Measurements from ENCODE around the gene KNDC1. TPM values are rescaled to one million over a fixed set of nuclear protein-coding genes. Genes with fewer than 3 reads are reported as not detected.

KNDC1 gene
- total and polyA plus RNA-seq, 2 experiments from 2014 or later, result 10.8 to 33.9 TPM

DNA sequence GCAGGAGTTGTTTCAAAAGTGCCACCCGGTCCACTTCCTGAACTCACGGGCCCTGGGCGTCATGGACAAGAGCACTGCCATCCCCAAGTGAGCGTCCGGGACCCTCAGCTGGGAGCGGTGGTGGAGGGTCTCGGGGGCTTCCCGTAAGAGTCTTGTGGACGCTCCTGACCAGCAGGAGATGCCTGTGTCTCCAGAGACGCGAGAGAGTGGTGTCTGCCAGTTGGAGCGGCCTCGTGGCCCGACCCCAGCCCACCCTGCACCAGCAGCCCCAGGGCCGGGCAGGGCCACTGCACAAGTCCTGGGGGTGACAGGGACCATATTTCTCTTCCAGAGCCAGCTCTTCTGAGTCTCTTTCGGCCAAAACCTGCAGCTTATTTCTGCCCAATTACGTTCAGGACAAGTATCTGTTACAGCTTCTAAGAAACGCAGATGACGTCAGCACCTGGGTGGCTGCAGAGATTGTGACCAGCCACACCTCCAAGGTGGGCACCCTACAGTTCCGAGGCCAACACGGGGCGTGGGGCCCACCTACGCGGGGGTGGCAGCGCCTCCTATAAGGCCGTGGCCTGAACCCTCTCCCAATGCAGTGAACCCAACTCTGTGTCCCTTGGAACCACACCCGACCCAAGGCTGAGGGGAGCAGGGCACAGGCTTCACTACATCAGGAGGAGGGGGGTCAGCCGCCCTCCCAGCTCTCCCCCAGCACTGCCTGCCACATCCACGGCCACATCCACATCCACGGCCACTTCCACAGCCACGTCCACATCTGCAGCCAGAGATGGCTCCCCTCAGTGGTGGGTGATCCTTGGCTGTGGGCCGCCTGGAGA lies 53.8 kb downstream of the KNDC1 start:
- Histone ChIP-seq H3K4me3 (no peak overlapping the region), H3K9me3 (ENCODE audit: low read depth) (no peaks in the 10 kb centered on the region), H3K4me1 (ENCODE audit: low read depth) (no peaks in the 10 kb centered on the region), H3K27me3 (no peaks in the 10 kb centered on the region), H3K27ac (no peak overlapping the region), H3K36me3 (no peaks in the 10 kb centered on the region)
- TF ChIP-seq, protein P1, sequence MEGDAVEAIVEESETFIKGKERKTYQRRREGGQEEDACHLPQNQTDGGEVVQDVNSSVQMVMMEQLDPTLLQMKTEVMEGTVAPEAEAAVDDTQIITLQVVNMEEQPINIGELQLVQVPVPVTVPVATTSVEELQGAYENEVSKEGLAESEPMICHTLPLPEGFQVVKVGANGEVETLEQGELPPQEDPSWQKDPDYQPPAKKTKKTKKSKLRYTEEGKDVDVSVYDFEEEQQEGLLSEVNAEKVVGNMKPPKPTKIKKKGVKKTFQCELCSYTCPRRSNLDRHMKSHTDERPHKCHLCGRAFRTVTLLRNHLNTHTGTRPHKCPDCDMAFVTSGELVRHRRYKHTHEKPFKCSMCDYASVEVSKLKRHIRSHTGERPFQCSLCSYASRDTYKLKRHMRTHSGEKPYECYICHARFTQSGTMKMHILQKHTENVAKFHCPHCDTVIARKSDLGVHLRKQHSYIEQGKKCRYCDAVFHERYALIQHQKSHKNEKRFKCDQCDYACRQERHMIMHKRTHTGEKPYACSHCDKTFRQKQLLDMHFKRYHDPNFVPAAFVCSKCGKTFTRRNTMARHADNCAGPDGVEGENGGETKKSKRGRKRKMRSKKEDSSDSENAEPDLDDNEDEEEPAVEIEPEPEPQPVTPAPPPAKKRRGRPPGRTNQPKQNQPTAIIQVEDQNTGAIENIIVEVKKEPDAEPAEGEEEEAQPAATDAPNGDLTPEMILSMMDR (IDR thresholded peaks at IDR 0.05; ENCODE audit: low read depth, low read length), result no peak
- DNase-seq (ENCODE audit: low read depth in 1 of 2, low spot score in 1 of 2), result no peak

DNA sequence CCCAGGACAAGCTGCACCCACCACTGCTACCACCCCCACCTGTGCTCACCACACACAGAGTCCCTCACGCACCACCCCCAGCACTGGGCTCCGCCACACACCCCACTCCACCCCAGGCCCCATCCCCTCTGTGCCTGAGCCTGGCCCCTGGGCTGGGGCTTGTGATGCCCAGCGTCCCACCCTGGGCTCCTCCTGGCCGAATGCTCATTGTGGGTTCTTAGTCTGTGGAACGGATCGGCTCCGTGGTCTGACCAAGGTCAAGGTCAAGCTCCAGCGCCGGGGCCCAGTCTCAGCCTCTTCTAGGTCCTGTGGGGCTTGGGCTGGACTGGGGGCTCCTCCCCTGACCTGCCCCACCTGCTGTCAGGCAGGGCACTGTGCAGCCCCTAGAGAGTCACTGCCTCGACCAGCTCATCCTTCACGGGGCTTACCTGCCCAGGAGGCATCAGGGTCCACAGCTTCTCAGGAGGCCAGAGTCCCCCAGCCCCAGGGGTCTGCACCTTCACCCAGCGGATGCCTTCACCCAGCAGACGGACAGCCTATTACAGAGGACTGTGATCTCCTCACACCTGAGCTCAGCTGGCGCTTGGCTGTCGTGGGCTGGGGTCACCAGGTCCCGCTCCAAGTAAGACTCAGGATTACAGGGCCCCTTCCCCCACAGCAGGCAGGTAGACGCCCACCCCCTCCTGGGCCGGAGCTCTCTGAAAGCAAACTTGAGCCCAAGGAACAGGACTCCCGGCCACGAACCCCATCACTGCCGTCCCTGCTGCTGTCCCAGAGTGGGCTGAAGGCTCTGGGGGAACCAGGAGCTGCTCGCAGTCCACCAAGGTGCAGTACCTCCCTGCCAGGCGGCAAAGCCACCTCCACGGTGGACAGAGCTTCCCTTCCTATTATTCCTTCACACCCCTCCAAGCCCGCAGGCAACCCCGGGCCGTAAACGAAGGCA lies 54.7 kb downstream of the KNDC1 start:
- no peaks in the 10 kb centered on the region for H3K4me1 ChIP-seq (ENCODE audit: low read depth)
- no peak overlapping the region for H3K4me3 ChIP-seq
- no peaks in the 10 kb centered on the region for H3K9me3 ChIP-seq (ENCODE audit: low read depth)
- H3K27ac ChIP-seq, result no peak overlapping the region
- no peaks in the 10 kb centered on the region for H3K36me3 ChIP-seq
- TF ChIP-seq, protein P1 (IDR thresholded peaks at IDR 0.05; ENCODE audit: low read depth, low read length), result no peak
- peaks cover 8% of the 10 kb centered on the region for H3K27me3 ChIP-seq
- DNase-seq (ENCODE audit: low read depth in 1 of 2, low spot score in 1 of 2), result no peak

DNA sequence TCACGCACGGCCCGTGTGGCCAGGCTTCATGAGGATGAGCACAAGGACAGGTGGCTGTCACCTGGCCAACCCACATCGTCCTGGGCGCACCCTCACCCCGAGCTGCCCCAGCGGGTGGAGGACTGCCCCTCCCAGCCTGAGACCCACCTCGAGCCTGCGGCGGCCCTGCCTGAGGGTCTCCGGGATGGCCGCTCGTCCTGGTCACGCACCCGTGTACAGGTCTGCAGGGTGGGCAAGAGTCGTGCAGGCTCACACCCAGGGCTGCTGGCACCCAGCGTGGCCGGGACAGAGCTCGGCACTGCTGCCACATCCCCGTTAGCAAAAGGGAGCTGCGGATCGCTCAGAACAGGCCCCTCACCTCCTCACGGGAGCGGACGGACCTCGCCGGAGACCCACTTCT lies 55.6 kb downstream of the KNDC1 start:
- Histone ChIP-seq H3K4me3 (no peak overlapping the region), H3K4me1 (ENCODE audit: low read depth) (no peaks in the 10 kb centered on the region), H3K36me3 (no peaks in the 10 kb centered on the region), H3K9me3 (ENCODE audit: low read depth) (no peaks in the 10 kb centered on the region), H3K27me3 (peaks cover 10% of the 10 kb centered on the region), H3K27ac (no peak overlapping the region)
- TF ChIP-seq, protein P1 (IDR thresholded peaks at IDR 0.05; ENCODE audit: low read depth, low read length), result no peak
- no peak for DNase-seq (ENCODE audit: low read depth in 1 of 2, low spot score in 1 of 2)

DNA sequence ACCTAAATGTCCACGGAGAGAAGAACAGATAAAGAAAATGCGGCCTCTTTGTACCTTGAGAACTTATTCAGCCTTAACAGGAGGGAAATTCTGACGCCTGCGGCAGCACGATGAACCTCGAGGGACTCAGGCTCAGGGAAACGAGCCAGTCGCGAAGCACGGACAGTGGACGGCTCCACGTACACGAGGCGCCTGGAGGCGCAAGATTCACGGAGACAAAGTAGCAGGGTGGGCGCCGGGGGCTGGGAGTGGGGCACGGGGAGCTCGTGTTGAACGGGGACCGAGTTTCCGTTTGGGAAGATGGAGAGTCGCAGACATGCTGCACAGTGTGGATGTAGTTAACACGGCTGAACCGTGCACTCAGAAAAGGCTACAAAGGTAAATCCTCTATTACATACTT lies 56.8 kb downstream of the KNDC1 start:
- H3K27me3 ChIP-seq, result peaks cover 17% of the 10 kb centered on the region
- no peak for DNase-seq (ENCODE audit: low read depth in 1 of 2, low spot score in 1 of 2)
- TF ChIP-seq, protein P1 (IDR thresholded peaks at IDR 0.05; ENCODE audit: low read depth, low read length), result no peak

DNA sequence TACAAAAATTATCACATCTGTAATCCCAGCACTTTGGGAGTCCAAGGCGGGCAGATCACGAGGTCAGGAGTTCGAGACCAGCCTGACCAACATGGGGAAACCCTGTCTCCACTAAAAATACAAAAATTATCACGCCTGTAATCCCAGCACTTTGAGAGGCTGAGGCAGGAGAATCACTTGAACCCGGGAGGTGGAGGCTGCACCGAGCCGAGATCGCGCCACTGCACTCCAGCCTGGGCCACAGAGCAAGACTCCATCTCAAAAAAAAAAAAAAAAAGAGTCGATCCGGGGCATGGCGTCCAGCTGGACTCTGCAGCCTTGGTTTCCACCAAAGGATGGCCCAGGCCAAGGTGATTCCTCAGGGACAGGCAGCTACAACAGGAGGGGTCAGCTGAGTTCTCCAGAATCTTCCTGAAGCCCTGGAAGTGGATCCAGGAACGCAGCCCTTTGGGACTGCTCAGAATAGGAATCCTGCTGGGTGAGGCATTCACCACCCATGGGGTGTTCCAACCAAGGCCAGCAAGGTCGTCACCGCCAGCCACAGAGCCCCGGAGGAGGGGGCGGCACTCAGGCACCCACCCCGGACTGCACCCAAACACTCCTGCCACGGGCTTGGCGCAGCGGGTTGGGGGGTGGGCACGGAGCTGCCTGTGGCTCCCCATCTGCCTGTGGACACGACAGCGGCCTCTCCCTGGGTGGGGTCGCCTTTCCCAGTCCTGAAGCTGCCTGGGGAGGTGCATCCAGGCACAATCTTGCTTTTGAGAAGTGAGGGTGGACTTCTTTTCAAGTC lies 58.0 kb downstream of the KNDC1 start:
- Histone ChIP-seq H3K27me3 (peaks cover 17% of the 10 kb centered on the region), H3K4me3 (no peak overlapping the region), H3K4me1 (ENCODE audit: low read depth) (no peaks in the 10 kb centered on the region), H3K36me3 (no peaks in the 10 kb centered on the region), H3K27ac (no peak overlapping the region), H3K9me3 (ENCODE audit: low read depth) (no peaks in the 10 kb centered on the region)
- TF ChIP-seq, protein P1 (IDR thresholded peaks at IDR 0.05; ENCODE audit: low read depth, low read length), result no peak
- DNase-seq (ENCODE audit: low read depth in 1 of 2, low spot score in 1 of 2), result no peak

More for the DNA sequence above, 56.8 kb downstream of the KNDC1 start:
- Histone ChIP-seq H3K4me3 (no peak overlapping the region), H3K9me3 (ENCODE audit: low read depth) (no peaks in the 10 kb centered on the region), H3K27ac (no peak overlapping the region), H3K4me1 (ENCODE audit: low read depth) (no peaks in the 10 kb centered on the region), H3K36me3 (no peaks in the 10 kb centered on the region)
